ENCODE results near the gene HECTD4. TPM values are rescaled to one million over a fixed set of nuclear protein-coding genes. Genes with fewer than 3 reads are reported as not detected.

HECTD4 gene
- total and polyA plus RNA-seq, 9 of the 15 experiments (the other 6 are each of a cell fraction or from before 2014, with no cell fraction given), result 3.5 to 33.3 (median 13.5) TPM

DNA sequence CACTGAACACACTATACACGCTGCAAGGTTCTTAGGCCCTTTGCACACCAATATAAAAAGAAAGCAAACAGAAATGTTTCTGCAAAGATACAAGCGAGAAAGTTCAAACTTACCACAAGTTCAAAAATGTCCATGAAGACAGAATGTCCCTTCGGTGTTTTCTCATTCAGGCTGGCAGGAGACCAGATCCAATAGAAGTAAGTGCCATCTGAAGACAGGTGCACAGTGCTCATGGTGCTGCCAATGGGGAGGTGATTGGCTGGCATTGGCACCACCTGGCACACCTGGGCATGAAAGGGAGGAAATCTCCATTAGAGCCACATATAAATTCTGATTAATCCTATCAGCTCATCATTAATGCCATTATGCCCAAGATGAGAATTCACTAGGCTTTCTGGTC is 76.3 kb downstream of the HECTD4 start:
- H3K36me3 ChIP-seq (ENCODE audit: control insufficient read depth, insufficient read depth, low read length), result peaks cover 50% of the 10 kb centered on the region
- ChIA-PET CTCF (ENCODE audit: low intra/inter-chr PET ratio) (no interaction called here), POLR2A (no interaction called here)
- H3K9me3 ChIP-seq (replicated peaks; ENCODE audit: control insufficient read depth, insufficient read depth, low read depth, low read length), result no peaks in the 10 kb centered on the region
- no peaks in the 10 kb centered on the region for H4K20me1 ChIP-seq (replicated peaks; ENCODE audit: control insufficient read depth, insufficient read depth, low read length)
- no peaks in the 10 kb centered on the region for H3K9me1 ChIP-seq (ENCODE audit: control insufficient read depth, insufficient read depth, low read length)
- H3K4me2 ChIP-seq (ENCODE audit: insufficient read depth, low read length), result no peak overlapping the region
- no peak overlapping the region for H2AFZ ChIP-seq (ENCODE audit: low read depth, low read length)
- H3K4me3 ChIP-seq, result no peak overlapping the region
- no peak overlapping the region for H3K27ac ChIP-seq (ENCODE audit: extremely low read depth, low read depth, low read length)
- 97% methylated on average over 3 of the region's 3 CpGs for WGBS (ENCODE audit: insufficient coverage, low coverage, missing lambda C conversion rate)
- TF ChIP-seq KLF1 (tag; IDR thresholded peaks at IDR 0.05) (no peak), CC2D1A (IDR thresholded peaks at IDR 0.05) (no peak), KLF16 (IDR thresholded peaks at IDR 0.05) (no peak), FIP1L1 (IDR thresholded peaks at IDR 0.05; ENCODE audit: low read depth, low read length, poor library complexity, severe bottlenecking) (no peak), SRSF3 (IDR thresholded peaks at IDR 0.05; ENCODE audit: insufficient read depth, low read length) (no peak)
- in situ Hi-C loops (cut with MboI) (no loop called here), intact Hi-C loops (cut with micrococcal nuclease) (no loop called here)
- H3K27me3 ChIP-seq (ENCODE audit: control insufficient read depth in 2 of 2, insufficient read depth in 2 of 2, low read length in 2 of 2), result no peaks in the 10 kb centered on the region
- ATAC-seq (no peak), FAIRE-seq (no peak), DNase-seq (ENCODE audit: extremely low read depth in 1 of 4, low spot score in 3 of 4) (no peak)
- H3K9ac ChIP-seq (ENCODE audit: insufficient read depth in 1 of 2, low read depth in 2 of 2, low read length in 2 of 2), result no peak overlapping the region; a peak in 1 of 4 replicates
- H3K79me2 ChIP-seq (ENCODE audit: control insufficient read depth, insufficient read depth, low read length), result no peaks in the 10 kb centered on the region
- no TSS peak for BruUV-seq (replicated peaks)
- no peaks in the 10 kb centered on the region for H3K4me1 ChIP-seq (replicated peaks in 1 of 2; ENCODE audit: control insufficient read depth in 2 of 2, insufficient read depth in 2 of 2, low read length in 2 of 2)

DNA sequence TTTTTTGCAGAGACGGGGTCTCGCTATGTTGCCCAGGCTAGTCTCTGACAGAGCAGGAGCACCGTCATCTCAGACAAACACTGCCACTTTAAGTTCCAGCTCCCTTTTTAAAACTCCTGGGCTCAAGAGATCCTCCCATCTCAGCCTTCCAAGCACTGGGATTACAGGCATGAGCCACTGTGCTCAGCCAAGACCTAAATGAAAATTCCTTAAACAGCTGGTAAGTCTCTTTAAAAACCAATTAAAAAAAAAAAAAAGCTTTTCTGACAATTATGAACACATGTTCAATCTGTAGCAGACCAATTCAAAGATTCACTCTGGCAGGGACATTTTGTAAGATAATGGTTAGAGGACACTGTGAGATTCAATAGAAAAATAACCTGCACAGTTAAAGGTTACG is 77.8 kb downstream of the HECTD4 start:
- Histone ChIP-seq H3K27me3 (ENCODE audit: control insufficient read depth in 2 of 2, insufficient read depth in 2 of 2, low read length in 2 of 2) (no peaks in the 10 kb centered on the region), H3K27ac (ENCODE audit: extremely low read depth, low read depth, low read length) (no peak overlapping the region), H3K4me1 (replicated peaks in 1 of 2; ENCODE audit: control insufficient read depth in 2 of 2, insufficient read depth in 2 of 2, low read length in 2 of 2) (no peaks in the 10 kb centered on the region), H3K4me2 (ENCODE audit: insufficient read depth, low read length) (no peak overlapping the region), H3K9me1 (ENCODE audit: control insufficient read depth, insufficient read depth, low read length) (no peaks in the 10 kb centered on the region), H3K4me3 (no peak overlapping the region), H3K79me2 (ENCODE audit: control insufficient read depth, insufficient read depth, low read length) (no peaks in the 10 kb centered on the region), H4K20me1 (replicated peaks; ENCODE audit: control insufficient read depth, insufficient read depth, low read length) (no peaks in the 10 kb centered on the region), H3K9me3 (replicated peaks; ENCODE audit: control insufficient read depth, insufficient read depth, low read depth, low read length) (no peaks in the 10 kb centered on the region), H2AFZ (ENCODE audit: low read depth, low read length) (no peak overlapping the region), H3K36me3 (ENCODE audit: control insufficient read depth, insufficient read depth, low read length) (peaks cover 46% of the 10 kb centered on the region), H3K9ac (ENCODE audit: insufficient read depth in 1 of 2, low read depth in 2 of 2, low read length in 2 of 2) (no peak overlapping the region)
- no peak for FAIRE-seq
- no peak for DNase-seq (ENCODE audit: extremely low read depth in 1 of 4, low spot score in 3 of 4)
- ChIA-PET CTCF (ENCODE audit: low intra/inter-chr PET ratio) (no interaction called here), POLR2A (no interaction called here)
- no peak for ATAC-seq
- no TSS peak for BruUV-seq (replicated peaks)
- WGBS (ENCODE audit: insufficient coverage, low coverage, missing lambda C conversion rate), result 96% methylated on average over 4 of the region's 4 CpGs
- intact Hi-C loops (cut with micrococcal nuclease), result no loop called here
- in situ Hi-C loops (cut with MboI), result no loop called here
- TF ChIP-seq, protein P1, sequence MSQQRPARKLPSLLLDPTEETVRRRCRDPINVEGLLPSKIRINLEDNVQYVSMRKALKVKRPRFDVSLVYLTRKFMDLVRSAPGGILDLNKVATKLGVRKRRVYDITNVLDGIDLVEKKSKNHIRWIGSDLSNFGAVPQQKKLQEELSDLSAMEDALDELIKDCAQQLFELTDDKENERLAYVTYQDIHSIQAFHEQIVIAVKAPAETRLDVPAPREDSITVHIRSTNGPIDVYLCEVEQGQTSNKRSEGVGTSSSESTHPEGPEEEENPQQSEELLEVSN (IDR thresholded peaks at IDR 0.05; ENCODE audit: borderline replicate concordance in 1 of 2, extremely low read depth in 1 of 2, insufficient read depth in 1 of 2, insufficient read length in 1 of 2, low read depth in 1 of 2, low read length in 1 of 2, poor library complexity in 1 of 2, severe bottlenecking in 1 of 2), result no peak
- TF ChIP-seq PHF21A (IDR thresholded peaks at IDR 0.05; ENCODE audit: borderline replicate concordance, low read depth) (no peak), FOXJ2 (tag; IDR thresholded peaks at IDR 0.05) (no peak), SIX5 (IDR thresholded peaks at IDR 0.05; ENCODE audit: borderline replicate concordance in 1 of 2, insufficient read depth in 1 of 2, low read depth in 1 of 2, low read length in 2 of 2) (no peak), FOXP1 (CRISPR knock-in tag; IDR thresholded peaks at IDR 0.05) (no peak), PRPF4 (IDR thresholded peaks at IDR 0.05; ENCODE audit: insufficient read depth, low read depth, low read length, poor library complexity, severe bottlenecking) (no peak), HNRNPLL (IDR thresholded peaks at IDR 0.05; ENCODE audit: low read depth, low read length, poor library complexity, severe bottlenecking) (no peak), ZEB2 (IDR thresholded peaks at IDR 0.05) (no peak), POLR2H (tag; IDR thresholded peaks at IDR 0.05; ENCODE audit: low read depth) (no peak), TRIM28 (IDR thresholded peaks at IDR 0.05) (no peak), E2F4 (CRISPR knock-in tag; IDR thresholded peaks at IDR 0.05; ENCODE audit: low read depth) (no peak)

Data from K562 (cell line).